Uterus (tissue), 2 donors: ENCODE results near the gene PSMB4.

ENCODE experiments used
- POLR2A ChIP-seq, 2 donors: fragments of 450-650 bp; IDR thresholded peaks; one replicate each; pipeline ENCODE4 v1.6.1; 2016; ENCODE audit warnings: antibody characterized with exemption in 2 of 2, mild to moderate bottlenecking in 1 of 2, moderate library complexity in 1 of 2
- TF ChIP-seq, protein P1 (sequence below), 4 experiments: fragments of 200-600 bp in 2 of 4; fragments of 450-650 bp in 2 of 4; sonication (generic) in 2 of 4; IDR thresholded peaks; one replicate each; pipeline ENCODE4 v1.5.1; 2016 to 2019; ENCODE audit warnings: antibody characterized with exemption in 4 of 4, mild to moderate bottlenecking in 2 of 4, moderate library complexity in 1 of 4

GRCh38 chr1:151425103-151425502, 25.7 kb downstream of the PSMB4 start:
- TF ChIP-seq, protein P1, sequence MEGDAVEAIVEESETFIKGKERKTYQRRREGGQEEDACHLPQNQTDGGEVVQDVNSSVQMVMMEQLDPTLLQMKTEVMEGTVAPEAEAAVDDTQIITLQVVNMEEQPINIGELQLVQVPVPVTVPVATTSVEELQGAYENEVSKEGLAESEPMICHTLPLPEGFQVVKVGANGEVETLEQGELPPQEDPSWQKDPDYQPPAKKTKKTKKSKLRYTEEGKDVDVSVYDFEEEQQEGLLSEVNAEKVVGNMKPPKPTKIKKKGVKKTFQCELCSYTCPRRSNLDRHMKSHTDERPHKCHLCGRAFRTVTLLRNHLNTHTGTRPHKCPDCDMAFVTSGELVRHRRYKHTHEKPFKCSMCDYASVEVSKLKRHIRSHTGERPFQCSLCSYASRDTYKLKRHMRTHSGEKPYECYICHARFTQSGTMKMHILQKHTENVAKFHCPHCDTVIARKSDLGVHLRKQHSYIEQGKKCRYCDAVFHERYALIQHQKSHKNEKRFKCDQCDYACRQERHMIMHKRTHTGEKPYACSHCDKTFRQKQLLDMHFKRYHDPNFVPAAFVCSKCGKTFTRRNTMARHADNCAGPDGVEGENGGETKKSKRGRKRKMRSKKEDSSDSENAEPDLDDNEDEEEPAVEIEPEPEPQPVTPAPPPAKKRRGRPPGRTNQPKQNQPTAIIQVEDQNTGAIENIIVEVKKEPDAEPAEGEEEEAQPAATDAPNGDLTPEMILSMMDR (IDR thresholded peaks at IDR 0.05), result no peak
- TF ChIP-seq POLR2A (IDR thresholded peaks at IDR 0.05), result no peak
